H4 (cell line): ENCODE measurements around the gene SMYD1. TPM values are rescaled to one million over a fixed set of nuclear protein-coding genes. Genes with fewer than 3 reads are reported as not detected.

Source experiments
- DNase-seq: peaks from one replicate; pipeline ENCODE4 v3.0.0-alpha.2; 2015; ENCODE audit warnings: low spot score
- total RNA-seq: library from RNA; depleted of rRNA; stranded (reverse); fragments of >200 nt; shearing (Covaris generic); gene quantifications from 2 replicates; pipeline ENCODE4 v1.2.3, GENCODE V29; 2014

Gene SMYD1
- total RNA-seq, 1 experiment from 2014 or later = not detected

DNA sequence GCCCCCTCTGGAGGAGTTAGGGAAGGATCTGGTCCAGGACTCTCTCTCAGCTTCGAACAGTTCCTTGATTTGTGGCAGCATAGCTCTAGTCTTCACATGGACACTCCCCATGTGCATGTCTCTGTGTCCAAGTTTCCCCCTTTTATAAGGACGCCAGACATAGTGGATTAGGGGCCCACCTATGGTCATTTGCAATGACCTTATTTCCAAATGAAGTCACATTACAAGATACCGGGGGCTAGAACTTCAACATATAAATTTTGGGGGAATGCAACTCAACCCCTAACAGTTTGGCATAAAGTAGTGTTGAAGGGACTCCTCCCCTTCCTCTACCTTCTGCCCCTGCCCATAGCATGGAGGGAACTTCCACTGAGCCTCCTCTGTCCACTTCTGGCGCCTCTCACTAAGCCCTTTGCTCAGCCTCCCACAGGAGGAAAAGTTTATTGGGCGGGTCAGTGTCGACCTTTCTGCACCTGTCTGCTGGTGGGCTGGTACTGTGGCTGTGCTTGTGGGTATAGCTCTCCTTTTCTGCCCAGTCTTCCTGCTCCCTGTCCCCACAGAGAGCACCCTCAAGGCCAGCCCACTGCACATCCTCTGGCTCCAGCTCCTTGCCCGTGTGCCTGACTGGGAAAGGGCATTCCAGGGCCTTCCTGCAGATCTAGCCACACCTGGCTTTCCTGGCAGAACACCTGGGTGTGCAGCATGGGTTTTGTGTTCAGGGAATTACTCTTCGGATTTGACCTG lies 54.7 kb downstream of the SMYD1 start:
- no peak for DNase-seq

- no peak for DNase-seq
Observed at GRCh38 chr2:88123164-88123974, 55.7 kb downstream of the SMYD1 start.

DNA sequence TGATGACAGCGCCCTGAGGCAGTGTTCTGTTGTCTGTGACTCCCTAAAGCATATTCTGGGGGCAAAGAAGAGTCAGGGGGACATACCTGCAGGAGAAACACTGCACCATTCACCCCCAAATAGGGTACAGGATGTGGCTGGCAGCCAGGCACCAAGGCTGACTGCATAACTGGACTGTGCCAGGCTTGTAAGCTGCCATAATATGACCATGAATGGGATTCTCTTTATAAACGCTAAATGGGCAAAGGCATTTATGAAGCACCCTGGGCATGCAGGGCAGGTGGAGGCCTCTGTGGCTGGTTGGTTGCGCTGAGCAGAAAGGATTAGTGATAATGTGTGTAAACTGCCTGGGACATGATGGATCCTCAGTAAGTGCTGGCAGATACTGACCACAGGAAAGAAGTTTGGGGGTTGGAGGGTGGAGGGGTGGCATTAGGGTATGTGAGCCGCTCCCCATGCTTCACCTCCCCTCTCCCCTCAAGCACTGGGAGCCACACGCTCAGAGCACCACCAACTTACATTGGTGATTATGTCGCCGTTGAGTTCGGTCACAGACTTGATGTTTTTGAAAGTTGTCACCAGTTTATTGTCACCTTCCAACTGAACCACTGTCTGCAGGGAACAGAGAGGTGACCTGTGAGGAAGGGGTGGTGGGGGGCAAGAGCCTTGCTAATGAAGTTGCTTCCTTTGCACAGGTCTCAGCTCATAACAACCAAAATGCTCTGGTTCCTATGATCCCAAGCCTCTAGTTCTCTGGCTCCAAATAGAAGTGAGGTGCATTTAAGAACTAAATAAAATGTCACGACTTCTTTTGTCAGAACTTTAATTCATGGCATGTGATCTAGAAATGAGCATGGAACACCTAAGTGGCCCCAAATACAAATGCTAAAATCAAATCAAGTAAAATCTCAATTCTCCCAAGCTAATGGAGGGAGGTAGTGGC lies 56.6 kb downstream of the SMYD1 start:
- DNase-seq = no peak

- DNase-seq = no peak
Observed at GRCh38 chr2:88125344-88125923, 57.8 kb downstream of the SMYD1 start.

DNA sequence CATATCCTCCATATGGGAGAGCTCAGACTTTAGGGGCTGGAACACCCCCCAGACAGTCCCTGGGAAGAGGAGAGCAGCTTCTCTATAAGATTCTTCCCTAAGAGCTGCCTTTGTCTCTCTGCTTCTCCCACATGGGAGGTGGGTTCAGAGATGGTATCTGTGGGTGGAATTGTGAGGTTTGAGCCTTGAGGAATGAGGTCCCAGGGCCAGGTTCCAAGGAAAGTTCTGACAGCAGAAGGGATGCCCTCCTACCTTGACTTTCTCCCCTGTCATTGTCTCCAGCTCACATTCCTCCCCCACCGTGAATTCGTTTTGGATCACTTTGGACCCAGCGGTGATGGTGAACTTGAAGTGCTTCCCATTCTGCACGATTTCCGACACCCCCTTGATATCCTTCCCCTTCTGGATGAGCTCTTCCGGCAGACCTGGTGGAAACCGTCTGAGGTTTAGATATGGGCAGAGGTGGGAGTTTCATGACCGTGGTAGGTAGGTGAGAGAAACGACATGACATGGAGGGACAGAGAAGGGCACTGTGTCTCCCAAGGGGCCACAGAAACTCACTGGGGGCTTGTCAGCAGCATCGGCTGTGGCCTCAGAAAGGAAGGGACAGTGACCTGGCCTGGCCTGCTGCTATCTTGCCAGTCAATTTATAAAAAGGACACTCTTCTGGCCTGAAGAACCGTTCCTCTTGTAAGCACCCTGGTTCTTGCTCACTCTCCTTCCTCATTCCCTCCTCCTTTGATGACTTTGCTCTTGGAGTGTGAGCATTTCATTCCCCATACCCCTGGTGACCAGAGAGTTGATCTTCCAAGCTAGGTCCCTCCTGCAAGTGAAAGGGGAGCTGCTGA lies 58.5 kb downstream of the SMYD1 start:
- no peak for DNase-seq

- no peak for DNase-seq
Observed at GRCh38 chr2:88126772-88127637, 59.4 kb downstream of the SMYD1 start.

DNA sequence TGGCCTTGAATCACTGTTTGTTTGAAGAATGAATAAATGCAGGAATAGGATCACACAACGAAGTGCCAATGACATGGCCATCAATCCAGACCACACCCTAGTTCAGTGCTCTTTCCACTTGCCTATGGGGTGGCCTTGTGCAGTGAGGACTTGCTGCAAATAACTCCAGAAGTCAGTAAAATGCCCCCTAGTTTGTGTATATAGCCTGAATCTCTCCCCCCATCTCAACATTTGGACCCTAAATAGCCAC lies 59.9 kb downstream of the SMYD1 start:
- DNase-seq = no peak

DNA sequence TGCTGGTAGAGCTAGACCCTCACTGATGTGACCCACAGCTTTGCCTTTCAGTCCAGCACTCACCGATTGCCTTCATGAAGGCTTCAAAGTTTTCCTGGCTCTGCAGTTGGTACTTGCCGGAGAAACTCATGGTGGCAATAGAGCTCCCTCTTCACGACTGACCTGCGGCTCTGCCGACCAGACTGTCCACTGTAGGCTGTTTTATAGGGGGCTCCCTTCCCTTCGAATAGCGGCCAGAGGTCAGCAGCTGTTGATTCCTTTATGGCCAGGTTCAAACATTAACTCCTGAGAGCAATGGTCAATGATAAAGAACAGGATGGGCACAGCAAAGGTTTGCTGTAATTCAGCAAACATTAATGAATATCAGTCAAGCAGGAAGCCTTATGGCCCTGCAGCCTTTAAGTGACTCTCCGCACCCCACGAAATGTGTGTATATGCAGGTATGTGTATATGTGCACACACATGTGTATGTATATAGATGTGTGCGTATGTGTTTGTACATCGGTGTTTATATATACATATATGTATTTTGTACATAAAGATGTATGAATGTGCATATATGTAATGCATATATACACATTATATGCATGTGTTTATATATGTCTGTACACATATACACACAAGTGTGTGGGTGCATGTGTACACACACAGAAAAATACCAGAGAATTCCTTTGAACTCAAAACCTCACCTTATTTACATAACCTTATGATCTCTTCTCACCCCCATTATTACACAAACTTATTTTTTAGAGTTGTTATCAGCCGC lies 60.4 kb downstream of the SMYD1 start, which contains the start of gene FABP1:
Gene FABP1 (minus strand): TSS at position 175 of the 766 bp plus-strand sequence. CDS start 45 bp downstream, at position 130.
- DNase-seq = no peak

DNA sequence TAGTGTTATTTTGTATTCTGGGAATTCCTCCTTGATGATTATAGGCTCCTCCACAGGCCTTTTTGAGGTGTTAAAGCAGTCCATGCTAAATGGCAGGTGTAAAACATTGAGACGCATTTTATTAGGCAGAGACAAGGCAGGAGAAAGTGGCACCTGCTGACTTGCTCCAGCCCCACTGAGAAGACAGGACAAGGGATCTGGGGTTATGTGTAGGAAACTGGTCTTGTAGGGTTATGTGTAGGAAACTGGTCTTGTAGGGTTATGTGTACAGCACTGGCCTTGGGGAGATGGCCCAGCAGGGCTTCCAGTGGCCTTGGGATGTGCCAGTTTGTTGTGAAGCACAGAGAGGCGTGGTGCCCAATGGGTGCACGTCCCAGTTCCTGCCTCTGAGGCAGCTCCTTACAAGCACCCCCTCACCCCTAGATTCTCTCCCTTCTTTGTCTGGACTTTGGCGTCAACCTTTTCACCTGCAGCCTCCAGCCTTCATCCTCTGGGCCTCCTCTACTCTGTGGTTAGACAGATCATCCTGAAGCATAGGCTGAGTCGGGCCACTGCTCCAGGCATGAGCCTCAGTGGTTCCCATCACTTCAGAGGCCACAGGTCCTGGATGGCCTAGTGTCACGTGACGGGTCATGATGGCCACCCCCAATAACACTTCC lies 61.2 kb downstream of the SMYD1 start:
- no peak for DNase-seq

GRCh38 chr2:88129313-88129959 lies 61.8 kb downstream of the SMYD1 start:
- DNase-seq = no peak

GRCh38 chr2:88131201-88131998 lies 63.8 kb downstream of the SMYD1 start:
- no peak for DNase-seq

GRCh38 chr2:88131999-88132368 lies 64.4 kb downstream of the SMYD1 start:
- DNase-seq = no peak

- no peak for DNase-seq
Observed at GRCh38 chr2:88133875-88134274, 66.2 kb downstream of the SMYD1 start.

DNA sequence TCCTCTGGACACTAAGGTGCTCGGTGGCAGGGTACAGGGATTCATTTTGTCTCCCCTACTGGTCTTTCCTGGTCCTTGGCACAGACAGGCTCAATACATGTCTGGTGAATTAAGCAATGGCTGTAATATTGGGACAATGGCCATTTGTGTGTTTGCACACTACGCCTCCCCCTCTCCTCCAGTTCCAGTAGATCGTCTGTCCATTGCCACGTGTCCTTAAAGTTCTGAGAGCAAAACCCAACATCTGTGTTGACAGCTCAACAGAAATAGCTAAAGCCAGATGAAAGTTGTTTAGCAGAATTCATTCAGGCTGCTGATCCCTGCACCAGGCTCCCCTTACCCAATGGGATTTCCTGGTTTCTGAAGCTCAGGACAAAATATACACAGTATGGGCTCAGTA lies 69.2 kb downstream of the SMYD1 start:
- DNase-seq = no peak

DNA sequence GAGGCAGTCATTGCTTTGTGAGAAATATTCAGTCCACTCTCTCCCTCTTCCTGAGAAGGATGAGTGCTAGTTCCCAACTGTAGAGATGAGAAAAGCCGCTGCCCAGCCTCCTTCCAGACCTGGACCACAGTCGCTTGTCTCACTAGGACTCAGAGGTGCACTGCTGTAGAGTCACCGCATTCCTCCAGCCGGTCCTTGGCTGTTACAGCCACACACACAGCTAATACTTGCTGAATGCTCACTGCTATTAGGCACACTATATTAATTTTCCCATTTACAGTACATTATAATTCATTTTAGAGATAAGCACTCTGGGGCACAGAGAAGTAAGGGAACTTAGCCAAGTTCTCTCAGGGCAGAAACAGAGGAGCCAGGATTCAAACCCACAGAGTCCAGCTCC lies 70.2 kb downstream of the SMYD1 start:
- DNase-seq = no peak

GRCh38 chr2:88139203-88139702 lies 71.6 kb downstream of the SMYD1 start:
- no peak for DNase-seq

- no peak for DNase-seq
Observed at GRCh38 chr2:88139804-88140203, 72.2 kb downstream of the SMYD1 start.
